HepG2 (cell line): ENCODE results near the gene PFDN5. TPM values are rescaled to one million over a fixed set of nuclear protein-coding genes. Genes with fewer than 3 reads are reported as not detected.

Experiments
- EEA1 ChIP-seq: sonication (generic); formaldehyde crosslinking; IDR thresholded peaks from 2 replicates; pipeline ENCODE4 v1.5.1; 2020; ENCODE audit warnings: mild to moderate bottlenecking, missing genetic modification reagents, borderline replicate concordance
- FOSL2 ChIP-seq: sonication (generic); formaldehyde crosslinking; IDR thresholded peaks from 2 replicates; pipeline ENCODE4 v1.4.0; 2020; ENCODE audit warnings: missing genetic modification reagents
- GABPB1 ChIP-seq: IDR thresholded peaks from 2 replicates; pipeline ENCODE4 v1.6.1; 2016; ENCODE audit warnings: mild to moderate bottlenecking, missing genetic modification reagents, moderate library complexity, missing compliant biosample characterization
- ZBTB33 ChIP-seq: sonication (generic); formaldehyde crosslinking; IDR thresholded peaks from 2 replicates; pipeline ENCODE4 v1.4.0; 2020; ENCODE audit warnings: missing genetic modification reagents
- ZBTB37 ChIP-seq: sonication (generic); formaldehyde crosslinking; IDR thresholded peaks from 2 replicates; pipeline ENCODE4 v1.4.0; 2020; ENCODE audit warnings: mild to moderate bottlenecking, missing genetic modification reagents
- ZBTB38 ChIP-seq: sonication (generic); formaldehyde crosslinking; IDR thresholded peaks from 2 replicates; pipeline ENCODE4 v1.5.1; 2020; ENCODE audit warnings: mild to moderate bottlenecking, missing genetic modification reagents
- ZBTB4 ChIP-seq: sonication (generic); formaldehyde crosslinking; IDR thresholded peaks from 2 replicates; pipeline ENCODE4 v1.4.0; 2020; ENCODE audit warnings: missing genetic modification reagents, mild to moderate bottlenecking, borderline replicate concordance
- ZHX1 ChIP-seq: sonication (generic); formaldehyde crosslinking; IDR thresholded peaks from 2 replicates; pipeline ENCODE4 v1.8.1; 2022; ENCODE audit warnings: low read depth, mild to moderate bottlenecking, missing genetic modification reagents
- ZNF143 ChIP-seq: sonication (generic); formaldehyde crosslinking; IDR thresholded peaks from 2 replicates; pipeline ENCODE4 v1.4.0; 2020; ENCODE audit warnings: missing genetic modification reagents
- ZNF18 ChIP-seq: sonication (generic); formaldehyde crosslinking; IDR thresholded peaks from 2 replicates; pipeline ENCODE4 v1.8.0; 2022; ENCODE audit warnings: mild to moderate bottlenecking, missing genetic modification reagents; ENCODE audit not compliant: insufficient replicate concordance
- ZNF292 ChIP-seq: sonication (generic); formaldehyde crosslinking; IDR thresholded peaks from 2 replicates; pipeline ENCODE4 v1.8.1; 2022; ENCODE audit warnings: mild to moderate bottlenecking, low read depth, missing genetic modification reagents, borderline replicate concordance
- ZNF3 ChIP-seq: IDR thresholded peaks from 2 replicates; pipeline ENCODE4 v1.7.0; 2017; ENCODE audit warnings: inconsistent platforms
- ZNF781 ChIP-seq: sonication (generic); formaldehyde crosslinking; IDR thresholded peaks from 2 replicates; pipeline ENCODE4 v1.5.1; 2020; ENCODE audit warnings: borderline replicate concordance, mild to moderate bottlenecking, missing genetic modification reagents; ENCODE audit errors: not compliant biosample characterization
- polyA plus RNA-seq, 8 experiments: library from polyadenylated mRNA; depleted of rRNA in 3 of 8; stranded (reverse) in 7 of 8; unstranded in 1 of 8; fragments of >200 nt; fragmentation: Illumina TruSeq in 4 of 8; extraction: Trizol in 4 of 8; gene quantifications; 2 replicates each; pipeline versions ENCODE4 v1.2.1 to v1.2.3, GENCODE V29; 2011 to 2016; ENCODE audit warnings: low read depth in 4 of 8, missing spikeins in 1 of 8, mixed read lengths in 1 of 8; ENCODE audit not compliant: insufficient read depth in 1 of 8
- total RNA-seq, 5 experiments: library from RNA; depleted of rRNA; stranded (reverse); fragments of >200 nt; fragmentation: Illumina TruSeq; extraction: Trizol; gene quantifications; 2 replicates each; pipeline ENCODE4 v1.2.3, GENCODE V29; 2016; ENCODE audit warnings: low read depth in 1 of 5

PFDN5 gene
- total and polyA plus RNA-seq, 2 of the 13 experiments (the other 11 are each of a cell fraction or from before 2014, with no cell fraction given), result 449 to 462 TPM

- TF ChIP-seq ZBTB37, result 0 out of 2 replicates have a peak, but pooled peaks have one; percentile 21
- TF ChIP-seq ZBTB38 (CRISPR knock-in tag), result peak; percentile 78
- 0 out of 2 replicates have a peak, but pooled peaks have one; percentile 18 for TF ChIP-seq ZNF292 (CRISPR knock-in tag)
- TF ChIP-seq ZNF143 (CRISPR knock-in tag), result no peak
- TF ChIP-seq ZHX1 (CRISPR knock-in tag), result 0 out of 2 replicates have a peak, but pooled peaks have one; percentile 13
- TF ChIP-seq ZNF3, result 0 out of 2 replicates have a peak, but pooled peaks have one; percentile 41
- TF ChIP-seq GABPB1 (CRISPR knock-in tag), result no peak
- TF ChIP-seq FOSL2 (CRISPR knock-in tag), result no peak
- TF ChIP-seq EEA1 (CRISPR knock-in tag), result no peak
- TF ChIP-seq ZBTB33, result peak; percentile 44
- TF ChIP-seq ZBTB4 (CRISPR knock-in tag), result 0 out of 2 replicates have a peak, but pooled peaks have one; percentile 32
- TF ChIP-seq ZNF781 (CRISPR knock-in tag), result peak; percentile 19
- no peak for TF ChIP-seq ZNF18 (CRISPR knock-in tag)
Observed at GRCh38 chr12:53324113-53324778, 28.9 kb downstream of the PFDN5 start (continued).
